HG03342 (cell line): ENCODE results near the gene ALCAM.

ENCODE experiments used
- ATAC-seq: cut with Tn5 transposase; IDR thresholded peaks from one replicate; pipeline ENCODE4 v1.9.1; 2021; ENCODE audit warnings: mild to moderate bottlenecking, moderate library complexity; ENCODE audit not compliant: unreplicated experiment

ALCAM gene

DNA sequence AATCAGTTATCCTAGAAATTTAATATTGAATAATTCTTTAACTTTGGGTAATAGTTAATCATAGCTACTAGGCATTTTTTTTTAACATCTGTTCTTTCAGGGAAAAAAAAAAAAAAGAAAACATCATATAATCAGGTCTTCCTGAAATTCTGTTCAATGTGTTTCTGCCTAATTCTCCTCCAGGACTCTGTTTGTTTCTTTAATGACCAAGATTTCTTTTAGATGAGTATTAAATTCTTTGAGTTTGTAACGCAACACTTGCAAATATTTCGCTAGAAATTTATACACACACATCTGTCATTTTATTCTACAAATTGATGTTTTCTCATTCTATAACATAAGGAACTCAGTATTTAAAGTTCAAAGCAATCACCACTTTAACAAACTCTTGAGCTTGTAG lies 56.7 kb downstream of the ALCAM start:
- ATAC-seq, result no peak

DNA sequence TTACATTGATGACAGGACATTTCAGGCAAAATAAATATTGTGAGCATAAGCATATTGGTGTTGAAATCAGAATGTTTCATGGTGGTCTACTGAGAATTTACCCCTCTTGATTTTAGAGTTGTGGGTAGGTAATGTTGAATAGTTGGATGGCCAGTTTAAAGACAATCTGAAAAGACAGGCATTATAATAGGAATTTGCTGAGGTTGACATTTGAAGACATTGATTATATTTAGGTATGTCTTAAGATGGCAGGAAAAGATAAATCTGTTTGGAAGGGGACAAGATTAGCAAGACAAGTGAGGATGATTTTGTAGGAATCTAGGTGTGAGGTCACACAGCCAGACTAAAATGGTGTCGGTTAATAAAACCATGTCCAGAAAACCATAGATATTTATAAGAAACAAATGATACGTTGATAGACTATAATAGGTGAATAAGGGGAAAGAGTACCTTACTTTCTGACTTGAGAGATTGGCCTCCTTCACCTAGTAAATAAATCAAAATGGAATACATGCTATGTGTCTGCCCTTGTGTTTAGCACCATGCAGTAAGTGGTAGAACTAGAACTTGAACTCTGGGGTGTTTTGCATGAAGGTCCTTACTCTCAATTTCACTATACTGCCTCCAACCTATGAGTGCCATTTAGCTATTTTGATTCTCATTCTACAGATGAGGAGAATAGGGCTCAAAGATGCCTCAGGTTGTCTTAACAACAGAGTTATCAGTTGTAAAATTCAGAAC lies 57.9 kb downstream of the ALCAM start:
- no peak for ATAC-seq

DNA sequence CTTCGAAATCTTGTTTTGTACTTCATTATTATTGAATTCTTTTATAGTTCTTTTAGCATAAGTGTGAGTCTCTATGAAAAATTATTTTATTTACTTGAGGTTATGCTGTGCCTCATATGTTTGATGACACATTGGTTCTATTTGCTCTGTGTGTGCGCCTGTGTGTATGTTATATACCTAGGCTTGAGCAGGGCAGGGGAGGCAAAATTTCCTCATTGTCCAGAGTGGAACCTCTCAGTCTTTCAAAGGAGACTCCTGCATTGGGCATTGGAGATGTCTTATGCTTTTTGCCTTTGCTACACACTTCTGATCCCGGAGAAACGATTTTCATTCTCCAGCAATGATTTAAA lies 58.4 kb downstream of the ALCAM start:
- no peak for ATAC-seq

DNA sequence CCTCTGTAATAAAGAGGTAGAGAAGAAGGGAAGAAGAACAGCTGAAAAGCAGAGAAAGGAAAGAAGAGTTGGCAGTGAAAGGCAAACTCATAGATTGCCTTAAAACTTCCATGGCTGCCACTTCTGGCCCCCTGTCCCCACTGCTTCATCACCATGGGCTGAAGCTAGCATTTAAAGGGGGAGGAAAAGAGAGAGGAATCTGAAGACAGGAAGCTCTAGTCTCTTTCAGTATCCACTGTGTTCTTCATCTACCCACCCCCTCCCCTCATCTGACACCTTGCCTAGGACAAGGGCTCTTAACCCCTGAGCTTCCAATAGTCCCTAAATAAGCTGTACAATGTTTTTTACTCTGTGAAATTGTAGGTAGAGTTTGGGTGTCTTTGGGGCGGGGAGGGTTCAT lies 60.6 kb downstream of the ALCAM start:
- no peak for ATAC-seq

DNA sequence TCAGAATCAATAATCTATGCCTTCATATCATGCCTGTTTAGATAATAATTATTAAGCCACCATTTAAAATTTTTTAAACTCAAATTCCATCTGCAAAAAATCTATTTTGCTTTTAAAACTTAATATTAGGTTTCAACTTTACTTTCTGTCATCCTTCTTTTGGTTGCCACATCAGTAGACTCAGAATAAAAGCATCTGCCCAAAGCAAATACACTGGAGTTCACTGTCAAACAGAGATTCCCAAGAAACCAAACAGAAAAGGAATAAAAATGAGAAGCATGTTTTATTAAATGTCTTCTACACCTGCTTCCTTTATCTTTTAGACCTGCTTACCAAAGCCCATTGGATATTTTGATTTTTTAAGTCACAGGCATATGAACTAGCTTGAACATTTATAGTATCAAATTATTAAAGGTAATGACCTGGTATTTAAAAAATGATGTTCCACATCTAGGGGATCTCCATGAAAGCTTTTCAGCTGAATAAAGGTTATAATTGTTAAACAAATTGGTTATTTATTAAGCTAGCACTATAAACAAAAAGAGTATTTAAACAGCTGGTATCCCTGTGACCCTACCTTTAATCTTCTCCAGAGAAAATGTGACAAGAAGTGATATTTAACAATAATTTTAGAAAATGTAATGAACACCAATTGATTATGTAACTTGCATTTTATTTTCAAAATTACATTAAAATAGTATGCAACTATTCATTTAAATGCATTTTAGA lies 62.5 kb downstream of the ALCAM start:
- ATAC-seq, result no peak

DNA sequence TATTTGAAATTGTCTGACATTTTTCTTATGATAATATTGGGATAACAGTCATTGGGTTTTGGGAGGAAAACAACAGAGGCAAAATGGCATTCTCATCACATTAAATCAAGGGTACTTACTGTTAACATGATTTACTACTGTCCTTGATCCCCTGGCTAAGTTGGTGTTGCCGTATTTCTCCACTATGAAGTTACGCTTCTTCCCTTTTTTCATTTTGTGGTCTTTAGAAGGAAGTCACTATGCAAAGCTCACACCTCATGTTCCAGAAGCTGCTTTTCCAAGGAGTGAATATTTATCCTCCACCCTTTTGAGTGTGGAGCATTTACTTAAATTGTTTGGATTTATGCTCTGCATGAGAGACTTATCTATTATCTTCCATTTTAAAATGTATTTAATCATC lies 63.7 kb downstream of the ALCAM start:
- ATAC-seq, result no peak

DNA sequence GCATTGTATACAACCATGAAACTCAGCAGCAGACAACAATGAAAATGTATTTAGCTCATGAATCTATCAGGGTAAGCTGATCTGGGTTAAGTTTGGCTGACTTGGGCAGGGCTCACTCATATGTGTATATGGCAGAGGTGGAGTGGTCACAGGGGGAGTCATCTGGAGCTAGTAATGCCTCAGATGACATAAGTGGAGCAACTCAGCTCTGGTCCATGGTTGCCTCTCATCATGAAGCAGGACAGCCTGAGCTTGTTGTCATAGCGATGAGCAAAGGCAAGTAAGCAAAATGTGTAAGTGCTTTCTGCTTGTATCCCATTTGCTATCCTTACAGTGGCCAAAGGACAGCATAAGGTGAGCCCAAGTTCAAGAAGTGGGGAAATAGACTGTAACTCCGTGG lies 64.5 kb downstream of the ALCAM start:
- ATAC-seq, result no peak

DNA sequence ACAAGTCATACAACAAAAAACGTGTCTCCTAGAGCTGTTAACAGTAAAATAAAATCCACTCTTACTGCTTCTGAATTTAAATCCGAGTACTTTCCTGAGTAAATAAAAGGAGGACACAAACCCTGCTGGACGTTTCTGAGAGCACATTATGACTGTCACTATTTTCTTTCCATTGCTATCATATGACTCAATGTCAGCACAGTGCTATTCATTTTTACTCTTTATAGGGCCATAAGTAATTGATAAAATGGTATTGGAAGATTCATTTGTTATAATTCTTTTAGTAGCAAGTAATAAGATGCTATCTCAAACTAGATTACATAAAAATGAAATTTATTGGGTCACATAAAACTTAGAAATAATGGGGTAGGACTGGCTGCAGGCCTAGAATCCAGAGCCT lies 68.6 kb downstream of the ALCAM start:
- ATAC-seq, result no peak

DNA sequence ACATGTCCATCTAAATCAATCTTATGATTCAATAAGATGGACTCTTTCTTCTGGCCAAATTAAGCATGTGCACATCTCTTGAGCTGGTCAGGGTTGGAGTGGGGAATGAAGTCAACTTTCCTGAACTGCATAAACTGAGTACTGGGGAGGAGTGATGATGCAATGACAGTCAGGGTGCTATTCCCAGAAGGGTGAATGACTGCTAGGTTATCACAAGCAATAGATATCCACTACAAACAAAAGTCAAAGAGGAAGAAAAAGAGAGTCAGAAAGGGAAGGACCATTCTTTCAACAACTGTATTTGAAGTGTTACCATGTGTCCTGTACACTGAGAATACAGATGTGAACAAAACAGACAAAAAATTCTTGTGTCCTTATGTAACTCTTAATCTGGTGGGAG lies 70.0 kb downstream of the ALCAM start:
- ATAC-seq, result no peak

DNA sequence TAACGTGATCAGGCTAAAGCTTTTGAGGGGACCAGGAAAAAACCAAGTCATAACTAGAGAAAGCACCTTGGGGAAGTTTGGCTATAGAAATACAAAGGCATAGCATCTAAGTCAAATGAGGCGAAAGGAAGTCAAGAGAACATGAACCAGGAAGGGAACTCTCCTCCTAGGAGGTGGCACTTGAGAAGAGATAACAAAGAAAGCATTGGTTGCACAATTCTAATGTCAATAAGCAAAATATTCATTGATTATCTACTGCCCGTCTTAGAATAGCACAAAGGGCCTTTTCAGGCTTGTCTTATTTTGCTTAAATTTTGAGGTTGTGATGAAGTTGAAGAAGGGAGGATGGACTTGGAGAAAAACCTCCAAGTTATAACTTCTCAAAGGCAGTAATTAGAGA lies 73.4 kb downstream of the ALCAM start:
- ATAC-seq, result no peak

DNA sequence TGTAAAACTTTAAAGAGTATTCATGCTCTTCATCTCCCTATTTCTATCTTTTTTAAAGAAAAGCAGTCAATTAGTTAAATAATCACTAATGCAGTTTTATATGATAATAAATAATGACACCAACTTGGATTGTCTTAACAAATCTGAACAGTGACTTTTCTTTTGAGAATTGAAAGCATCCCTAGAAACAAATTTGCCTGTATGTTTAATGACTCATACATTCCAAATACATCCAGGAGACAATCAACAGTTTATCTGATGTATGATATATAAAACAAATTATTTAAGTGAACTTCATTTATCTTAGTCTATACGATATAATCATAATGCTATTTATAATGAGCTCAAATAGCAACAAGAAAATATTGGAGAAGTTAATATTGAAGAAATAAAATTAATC lies 78.0 kb downstream of the ALCAM start:
- no peak for ATAC-seq

DNA sequence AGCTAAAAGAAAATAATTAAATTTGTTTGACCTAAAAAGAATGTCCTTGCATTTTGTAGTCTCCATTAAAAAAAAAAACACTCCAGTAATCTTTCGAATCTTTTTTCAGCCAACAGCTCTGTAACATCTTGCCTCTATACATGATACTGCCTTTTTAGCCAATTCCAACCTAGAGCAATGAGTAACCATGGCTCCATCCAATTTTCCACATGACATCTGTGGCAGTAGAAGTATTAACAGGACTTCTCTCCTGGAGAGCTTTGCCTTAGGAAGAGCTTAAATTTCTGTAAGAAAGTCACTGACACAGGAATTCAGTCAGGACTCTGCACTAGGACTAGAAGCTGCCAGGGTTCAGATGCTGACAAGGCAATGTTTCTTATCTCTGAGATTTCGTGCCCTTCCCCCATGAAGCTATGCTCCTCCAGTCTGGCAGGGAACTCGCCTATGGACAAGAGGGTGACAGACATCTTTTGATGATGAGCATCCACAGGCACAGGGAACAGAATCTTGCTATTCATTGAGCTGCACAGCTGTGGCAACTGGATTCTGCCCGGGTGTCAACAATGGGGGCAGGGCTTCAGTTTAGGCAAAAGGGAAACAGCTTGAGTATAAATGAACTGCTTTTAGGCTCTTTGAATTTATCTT lies 81.8 kb downstream of the ALCAM start:
- no peak for ATAC-seq

DNA sequence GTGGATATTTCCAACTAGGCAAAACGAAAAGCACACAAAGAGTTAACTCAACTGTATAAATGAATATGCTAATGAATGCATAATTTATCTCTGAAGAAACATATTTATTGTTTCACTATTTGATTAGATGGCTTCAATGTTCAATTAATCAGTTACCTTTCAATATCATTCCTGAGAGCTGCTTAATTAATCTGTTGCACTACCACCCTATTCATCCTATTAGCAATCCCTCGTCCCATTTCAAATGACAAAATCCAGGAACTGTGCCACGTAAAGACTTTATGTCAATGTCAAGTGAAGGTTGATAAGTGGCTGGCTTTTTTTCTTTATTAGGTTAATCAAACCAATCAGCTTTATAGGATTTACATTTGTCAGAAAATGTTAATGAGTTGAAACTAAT lies 82.7 kb downstream of the ALCAM start:
- ATAC-seq, result no peak

DNA sequence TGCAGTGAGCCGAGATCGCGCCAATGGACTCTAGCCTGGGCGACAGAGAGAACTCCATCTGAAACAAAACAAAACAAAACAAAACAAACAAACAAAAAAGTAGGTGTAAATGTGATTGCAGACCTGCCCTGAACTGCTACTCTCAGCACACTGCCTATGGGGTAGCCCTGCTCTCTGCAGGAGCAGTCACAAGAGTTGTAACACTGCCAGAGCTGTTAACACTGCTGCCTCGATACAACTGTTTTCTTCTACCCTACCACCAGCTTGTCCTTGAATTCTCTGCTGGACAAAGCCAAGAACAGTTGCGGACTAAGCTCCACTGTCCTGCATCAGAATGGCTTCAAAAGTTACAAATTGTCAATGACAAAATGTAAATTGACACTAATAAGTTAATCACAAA lies 89.3 kb downstream of the ALCAM start:
- ATAC-seq, result no peak

DNA sequence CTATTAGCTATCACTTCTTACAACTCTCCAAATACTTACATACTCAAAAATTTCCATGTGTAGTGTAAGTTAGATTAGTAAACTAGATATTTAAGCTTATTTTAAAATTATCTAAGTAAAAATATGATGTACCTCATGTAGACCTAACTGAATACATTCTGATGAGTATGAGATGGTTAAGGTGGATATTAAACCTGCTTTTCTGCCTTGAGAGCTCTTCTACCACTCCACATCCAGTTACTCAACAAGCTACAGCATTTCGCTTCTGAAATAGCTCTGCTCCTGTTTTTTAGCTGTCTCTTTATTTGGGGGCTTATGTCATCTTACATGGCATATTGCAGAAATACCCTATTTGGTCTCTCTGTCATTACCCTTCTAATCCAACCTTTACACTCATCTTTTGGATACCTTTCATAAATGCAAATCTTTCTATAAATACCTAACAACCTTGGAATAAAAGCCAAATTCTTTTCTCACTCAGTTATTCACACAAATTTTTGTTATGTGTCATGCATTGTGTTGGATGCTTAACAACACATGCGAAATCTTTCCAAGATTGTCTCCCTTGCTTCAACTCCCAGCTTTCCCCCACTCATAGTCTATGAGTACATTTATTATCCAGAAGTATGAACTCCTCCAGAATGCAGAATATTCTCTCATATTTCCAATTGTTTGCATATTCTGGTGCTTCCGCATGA lies 92.0 kb downstream of the ALCAM start:
- ATAC-seq, result no peak

DNA sequence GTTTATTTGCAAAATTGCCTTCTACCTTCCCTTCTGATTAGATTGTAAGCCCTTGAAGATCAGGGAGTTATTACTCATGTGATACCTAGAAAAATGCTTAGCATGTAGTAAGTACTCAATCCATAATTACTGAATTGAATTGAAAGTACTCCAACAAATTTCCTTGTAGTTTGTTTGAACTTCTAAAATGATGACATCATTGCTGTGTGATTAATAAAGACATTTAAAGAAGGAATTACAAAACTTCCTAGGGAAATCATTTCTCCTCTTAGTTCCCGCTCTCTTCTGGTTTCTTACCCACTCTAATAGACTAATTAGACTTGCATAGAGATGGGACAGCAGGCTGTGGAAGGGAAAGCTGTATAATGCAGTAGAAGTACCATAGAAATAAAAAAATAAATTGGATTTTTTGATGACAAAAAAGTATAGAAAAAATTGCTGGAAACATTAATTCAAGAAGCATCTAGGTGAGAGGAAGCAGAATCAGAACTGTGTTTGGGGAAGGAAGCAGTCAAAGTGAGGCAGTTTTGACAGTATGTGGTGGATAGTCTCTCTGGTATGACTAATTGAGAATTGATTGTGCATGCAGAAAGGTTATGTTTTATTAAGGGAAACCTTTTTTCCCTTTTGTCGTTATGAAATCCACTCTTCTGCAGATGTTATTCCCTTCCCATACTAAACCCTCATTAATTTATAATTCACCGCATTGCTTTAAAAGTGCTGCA lies 93.0 kb downstream of the ALCAM start:
- no peak for ATAC-seq

DNA sequence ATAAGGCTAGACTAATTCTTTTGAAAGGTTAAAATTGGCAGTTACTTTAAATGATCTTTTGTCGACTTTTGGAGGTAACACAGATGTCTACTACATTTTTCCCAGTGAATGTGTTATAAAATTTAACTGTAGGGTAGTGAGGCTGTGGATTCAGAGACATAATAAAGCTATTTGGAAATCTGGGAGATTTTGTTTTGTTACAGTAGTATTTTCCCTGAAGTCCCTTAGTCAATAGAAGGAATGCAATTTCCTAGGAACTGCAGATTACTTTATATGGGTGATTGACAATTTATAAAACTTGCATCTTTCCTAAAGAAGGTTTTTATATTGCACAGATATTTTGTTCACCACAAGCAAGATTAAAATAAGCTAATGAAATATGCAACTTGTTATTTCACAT lies 96.9 kb downstream of the ALCAM start:
- no peak for ATAC-seq

DNA sequence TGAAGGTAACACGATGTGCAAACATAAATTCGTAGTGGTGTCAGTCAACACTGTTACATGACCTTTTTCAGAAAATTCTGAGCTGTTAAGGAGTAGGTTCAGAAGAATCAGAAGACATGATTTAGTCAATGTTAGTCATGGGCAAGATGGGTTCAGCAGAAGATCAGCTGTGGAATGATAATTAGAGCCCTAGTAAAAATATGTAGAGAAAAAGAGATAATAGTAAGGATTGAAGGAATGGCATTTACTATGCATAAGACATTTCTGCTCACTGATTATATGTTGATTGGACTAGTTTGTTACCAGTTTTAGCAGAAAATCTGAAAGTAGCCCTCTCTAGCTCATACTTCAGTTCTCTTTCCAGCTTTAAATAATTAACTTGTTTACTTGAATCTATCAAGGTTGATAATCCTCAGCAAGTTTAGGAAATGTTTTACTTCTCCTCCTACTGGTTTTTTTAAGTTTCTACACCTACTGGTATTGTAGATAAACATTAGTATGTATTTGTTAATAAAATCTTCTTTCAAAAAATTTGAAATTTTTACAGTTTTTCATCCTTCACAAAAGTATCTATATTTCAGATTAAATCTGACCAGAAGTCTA lies 98.6 kb downstream of the ALCAM start:
- no peak for ATAC-seq

DNA sequence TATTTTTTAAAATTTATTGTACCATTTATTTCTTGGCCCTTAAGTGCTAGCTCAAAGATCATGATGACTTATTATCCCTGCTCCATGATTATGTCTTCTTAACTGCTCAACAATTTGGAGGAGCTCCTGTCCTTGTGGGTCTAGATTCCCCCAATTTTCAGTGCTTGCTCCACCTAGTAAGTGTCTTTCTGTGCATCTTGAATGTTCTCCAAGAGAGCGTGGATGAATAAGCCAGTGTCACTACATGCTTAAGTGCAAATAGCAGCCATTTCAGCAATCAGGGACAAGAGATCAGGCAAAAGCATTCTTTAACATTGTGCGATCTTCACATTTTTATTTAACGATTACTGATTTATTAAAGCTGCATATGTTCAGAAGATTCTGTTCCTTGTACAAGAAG lies 99.4 kb downstream of the ALCAM start:
- ATAC-seq, result no peak

DNA sequence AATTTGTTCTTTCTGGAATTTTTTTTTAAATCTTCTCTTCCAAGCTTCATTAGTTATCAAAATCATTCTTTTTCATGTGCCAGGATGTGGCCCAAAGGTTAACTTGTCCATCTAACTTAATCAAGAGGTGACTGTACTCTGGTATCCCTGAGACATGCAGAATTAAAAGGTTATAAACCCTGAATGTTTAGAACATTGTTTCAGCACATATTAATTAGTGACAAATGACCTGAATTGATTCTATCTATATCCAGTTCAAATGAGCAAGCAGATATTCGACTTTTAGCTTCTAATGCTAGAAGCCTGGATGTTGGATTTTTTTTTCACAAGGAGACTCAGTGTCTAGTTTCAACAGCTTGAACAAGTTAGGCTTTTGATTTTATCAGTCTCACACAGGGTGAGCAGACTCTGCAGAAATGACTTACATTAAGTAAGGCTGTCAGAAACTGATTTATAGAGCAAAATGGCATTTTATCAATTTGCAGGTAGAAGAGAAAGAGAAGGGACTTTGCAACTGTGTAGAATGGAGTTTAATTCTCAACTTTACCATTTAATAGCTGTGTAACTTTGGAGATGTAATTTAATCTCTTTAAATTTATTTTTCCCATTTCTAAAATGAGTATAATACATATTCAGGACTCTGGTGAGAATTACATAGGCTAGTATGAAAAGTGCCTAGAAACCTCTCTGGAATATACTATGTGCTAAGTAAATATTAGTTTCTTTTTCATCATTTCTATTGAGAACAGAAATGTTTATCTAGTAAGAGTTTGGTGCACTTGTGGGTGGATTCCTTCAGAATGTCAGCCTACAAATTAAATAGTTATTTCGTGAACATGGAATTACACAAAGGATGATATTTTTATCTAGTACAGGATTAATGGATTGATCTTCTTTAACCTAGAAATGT lies 100.0 kb downstream of the ALCAM start:
- no peak for ATAC-seq
